CD4-positive, alpha-beta T cell treated with Interleukin-17A for 4 hours (primary cell): ENCODE data around the gene GCN1.

ENCODE experiments used
- DNase-seq: peaks from one replicate; pipeline ENCODE4 v3.0.0-alpha.2; 2020; ENCODE audit warnings: mixed read lengths

Gene GCN1

DNA sequence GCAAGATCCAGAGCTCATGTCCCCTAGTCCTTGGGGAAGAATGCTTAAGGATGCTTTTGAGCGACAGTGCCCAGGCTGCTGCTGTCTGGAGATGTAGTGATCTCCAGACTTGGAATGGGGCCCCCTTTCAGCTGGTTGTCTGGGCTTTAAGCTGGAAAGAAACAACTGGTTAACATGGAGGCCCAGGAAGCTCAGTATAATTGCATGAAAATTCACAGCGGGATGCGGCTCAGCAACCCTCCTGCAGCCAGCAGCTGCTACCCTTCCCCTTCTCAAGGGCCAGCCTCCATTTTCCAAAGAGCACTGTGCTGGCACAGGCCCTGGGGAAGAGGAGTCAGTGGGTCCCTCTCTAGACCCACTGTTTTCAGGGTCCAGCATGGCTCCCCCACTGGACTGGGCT, 104.3 kb downstream of the GCN1 start:
- DNase-seq, result no peak

DNA sequence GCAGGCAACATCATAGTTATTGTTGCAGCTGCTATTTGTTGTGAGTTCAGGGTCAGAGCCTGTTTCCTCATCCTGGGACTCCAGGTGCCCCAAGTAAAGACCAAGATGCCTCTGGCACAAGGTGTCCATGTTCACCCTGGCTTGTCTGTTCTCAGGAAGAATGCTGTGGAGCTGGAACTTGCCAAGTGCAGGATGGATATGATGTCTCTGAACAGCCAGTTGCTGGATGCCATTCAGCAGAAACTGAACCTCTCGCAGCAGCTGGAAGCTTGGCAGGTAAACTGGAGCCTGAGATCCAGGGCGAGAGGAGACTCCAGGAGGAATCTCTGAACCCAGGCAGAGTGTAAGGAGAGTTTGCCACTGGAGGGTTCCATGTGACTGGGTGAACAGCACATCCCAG, 104.7 kb downstream of the GCN1 start:
- DNase-seq, result no peak

DNA sequence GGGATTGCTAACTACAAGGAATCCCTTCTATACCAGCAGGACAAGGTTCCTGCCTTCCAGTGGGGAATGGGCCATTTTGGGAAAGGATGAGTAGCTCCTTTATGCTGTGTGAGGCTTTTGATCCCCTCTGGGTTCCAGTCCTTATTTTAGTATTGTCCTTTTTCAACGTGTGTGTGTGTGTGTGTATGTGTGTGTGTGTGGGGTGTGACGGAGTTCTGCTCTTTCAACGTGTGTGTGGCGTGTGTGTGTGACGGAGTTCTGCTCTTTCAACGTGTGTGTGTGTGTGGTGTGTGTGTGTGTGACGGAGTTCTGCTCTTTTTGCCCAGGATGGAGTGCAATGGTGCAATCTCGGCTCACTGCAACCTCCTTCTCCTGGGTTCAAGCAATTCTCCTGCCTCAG, 105.4 kb downstream of the GCN1 start:
- no peak for DNase-seq

DNA sequence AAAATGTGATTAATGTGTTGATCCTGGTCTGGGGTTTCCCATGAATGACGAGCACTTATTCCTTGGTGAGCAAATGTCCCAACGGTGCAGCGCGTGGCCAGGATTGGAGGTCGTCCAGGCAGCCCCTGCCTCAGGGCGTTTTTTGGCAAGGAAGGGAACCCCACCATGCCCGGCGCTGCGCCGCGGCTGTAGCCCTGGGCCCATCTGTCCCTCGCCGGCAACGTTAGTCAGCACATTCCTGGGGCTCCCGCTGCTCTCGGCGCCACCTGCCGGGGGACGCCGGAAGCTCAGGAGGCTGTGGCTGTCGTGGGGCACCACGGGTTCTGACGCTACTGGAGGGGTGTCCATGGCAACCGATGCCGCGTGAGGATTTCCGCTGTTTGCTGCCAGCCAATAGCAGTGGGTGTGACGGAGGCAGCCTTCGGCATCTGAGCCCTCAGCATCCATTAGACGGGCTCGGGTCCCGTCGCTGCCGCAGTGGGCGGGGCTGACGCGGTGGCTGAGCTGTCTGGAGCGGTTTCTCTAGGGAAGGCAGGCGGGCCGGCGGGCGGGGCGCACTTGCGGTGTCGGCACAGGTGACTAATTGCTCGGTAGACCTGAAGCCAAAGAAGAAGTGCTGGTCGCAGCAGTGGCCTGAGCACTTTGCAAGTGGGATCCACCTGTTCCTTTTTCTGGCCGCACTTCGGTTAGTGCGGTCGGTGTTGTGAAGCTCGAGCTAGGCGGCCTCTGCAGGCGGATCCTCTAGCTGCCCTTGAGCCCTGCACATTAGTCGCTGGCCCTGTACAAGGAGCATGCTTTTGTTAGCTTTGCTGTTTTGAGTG, 107.5 kb downstream of the GCN1 start:
- DNase-seq, result peak; percentile 99

GRCh38 chr12:120085920-120086645, 108.4 kb downstream of the GCN1 start:
- DNase-seq, result no peak

DNA sequence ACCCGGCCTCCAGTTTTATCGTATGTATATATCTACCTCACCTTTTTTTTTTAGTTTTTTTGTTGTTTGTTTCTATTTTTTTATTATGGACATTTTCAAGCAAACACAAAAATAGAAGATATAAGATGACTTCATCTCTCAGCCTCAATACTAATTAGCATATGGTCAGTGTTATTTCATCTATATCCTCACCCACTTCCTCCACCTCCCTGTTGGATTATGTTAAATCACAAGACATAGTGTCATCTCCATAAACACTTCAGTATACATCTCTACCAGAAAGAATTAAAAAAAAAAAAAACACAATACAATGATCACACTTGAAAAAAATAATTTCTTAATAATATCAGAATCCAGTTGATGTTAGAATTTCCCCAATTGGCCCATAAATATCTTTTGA, 112.9 kb downstream of the GCN1 start:
- DNase-seq, result no peak

- DNase-seq, result no peak
Measured at GRCh38 chr12:120079411-120080400, 114.8 kb downstream of the GCN1 start.

DNA sequence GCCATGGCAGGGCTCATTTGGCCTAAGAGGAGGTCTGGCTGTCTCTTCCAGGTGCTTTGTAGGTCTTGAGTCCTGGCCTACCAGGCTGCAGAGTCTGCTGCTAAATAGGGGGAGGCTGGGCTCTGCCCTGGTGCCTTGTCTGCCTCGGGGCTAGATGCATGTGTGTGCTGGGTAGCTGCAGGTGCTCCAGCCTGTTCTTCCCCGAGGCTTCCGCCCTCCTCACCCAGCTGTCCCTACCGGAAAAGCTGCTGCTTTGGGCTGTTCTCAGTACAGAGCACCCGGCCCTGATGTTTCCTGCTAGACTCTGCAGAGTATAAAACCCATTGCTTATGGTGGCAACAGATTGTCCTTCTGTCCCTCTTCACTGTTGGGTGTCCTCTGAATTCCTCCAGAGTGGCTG, 115.6 kb downstream of the GCN1 start:
- DNase-seq, result peak; percentile 52

- DNase-seq, result no peak
Measured at GRCh38 chr12:120077260-120077659, 117.3 kb downstream of the GCN1 start.
